Neural progenitor cell (in vitro differentiated cells): ENCODE measurements around the gene PC. TPM values are rescaled to one million over a fixed set of nuclear protein-coding genes. Genes with fewer than 3 reads are reported as not detected.

Experiments
- DNase-seq: peaks from one replicate; pipeline ENCODE4 v3.0.0-alpha.2; 2016; ENCODE audit warnings: low spot score
- H2AFZ ChIP-seq: fragments of 200-600 bp; sonication (generic); replicated peaks from 2 replicates; pipeline ENCODE4 v1.6.1; 2016; ENCODE audit warnings: antibody characterized with exemption
- H3F3A ChIP-seq: fragments of 200-600 bp; sonication (generic); 2 replicates; pipeline ENCODE4 v1.6.1; 2016; ENCODE audit warnings: antibody characterized with exemption, low read depth
- H3K27ac ChIP-seq: fragments of 200-600 bp; sonication (generic); 2 replicates; pipeline ENCODE4 v1.5.1; 2016; ENCODE audit warnings: mild to moderate bottlenecking
- H3K27me3 ChIP-seq: fragments of 200-600 bp; sonication (generic); 2 replicates; pipeline ENCODE4 v1.6.1; 2016; ENCODE audit warnings: mild to moderate bottlenecking, moderate library complexity
- H3K36me3 ChIP-seq: fragments of 200-600 bp; sonication (generic); 2 replicates; pipeline ENCODE4 v1.5.1; 2016
- H3K4me1 ChIP-seq: fragments of 200-600 bp; sonication (generic); 2 replicates; pipeline ENCODE4 v1.6.1; 2016; ENCODE audit warnings: mixed run types
- H3K4me2 ChIP-seq: fragments of 200-600 bp; sonication (generic); 2 replicates; pipeline ENCODE4 v1.6.1; 2016
- H3K4me3 ChIP-seq: fragments of 200-600 bp; sonication (generic); 2 replicates; pipeline ENCODE4 v1.5.1; 2016
- H3K79me2 ChIP-seq: fragments of 200-600 bp; sonication (generic); 2 replicates; pipeline ENCODE4 v1.6.1; 2016; ENCODE audit warnings: low read depth
- H3K9ac ChIP-seq: fragments of 200-600 bp; sonication (generic); 2 replicates; pipeline ENCODE4 v1.6.1; 2016
- H3K9me3 ChIP-seq: fragments of 200-600 bp; sonication (generic); 2 replicates; pipeline ENCODE4 v1.5.1; 2016; ENCODE audit warnings: low read depth
- H4K20me1 ChIP-seq: fragments of 200-600 bp; sonication (generic); 2 replicates; pipeline ENCODE4 v1.6.1; 2016; ENCODE audit warnings: low read depth
- H3K27ac Mint-ChIP-seq: 3 replicates; pipeline ENCODE4 v1.8.0; 2021; ENCODE audit warnings: mixed read lengths
- H3K27me3 Mint-ChIP-seq: 2 replicates; pipeline ENCODE4 v1.8.0; 2022; ENCODE audit warnings: low read depth, mild to moderate bottlenecking, inconsistent platforms, moderate library complexity, mixed read lengths; ENCODE audit not compliant: insufficient read depth
- H3K36me3 Mint-ChIP-seq: 3 replicates; pipeline ENCODE4 v1.8.0; 2021; ENCODE audit warnings: mixed read lengths
- H3K4me1 Mint-ChIP-seq: 3 replicates; pipeline ENCODE4 v1.8.0; 2021; ENCODE audit warnings: mixed read lengths
- H3K4me3 Mint-ChIP-seq: 3 replicates; pipeline ENCODE4 v1.8.0; 2021; ENCODE audit warnings: mild to moderate bottlenecking, moderate library complexity, mixed read lengths
- H3K9me3 Mint-ChIP-seq: 3 replicates; pipeline ENCODE4 v1.8.0; 2020; ENCODE audit warnings: mixed read lengths
- EZH2 ChIP-seq: fragments of 200-600 bp; sonication (generic); IDR thresholded peaks from 2 replicates; pipeline ENCODE4 v1.6.1; 2017; ENCODE audit warnings: antibody characterized with exemption, mild to moderate bottlenecking, moderate library complexity
- EZH2phosphoT487 ChIP-seq: fragments of 200-600 bp; sonication (generic); IDR thresholded peaks from 2 replicates; pipeline ENCODE4 v1.6.1; 2017; ENCODE audit warnings: antibody characterized with exemption
- total RNA-seq: library from RNA; depleted of rRNA; stranded (reverse); fragments of >200 nt; gene quantifications from 2 replicates; pipeline ENCODE4 v1.2.3, GENCODE V29; 2015; ENCODE audit warnings: low replicate concordance
- TF ChIP-seq, protein P1 (sequence below): fragments of 200-600 bp; sonication (generic); IDR thresholded peaks from 2 replicates; pipeline ENCODE4 v1.5.1; 2017; ENCODE audit warnings: antibody characterized with exemption, mild to moderate bottlenecking

The PC gene
- total RNA-seq, 1 donor from 2014 or later: 11.4 TPM

GRCh38 chr11:66882561-66883015 is 75.6 kb downstream of the PC start:
- Mint-ChIP-seq H3K9me3 (no peaks in the 10 kb centered on the region), H3K27me3 (peaks cover 5% of the 10 kb centered on the region), H3K4me1 (peaks cover 52% of the 10 kb centered on the region), H3K4me3 (peak overlapping the region; percentile 67), H3K36me3 (no peaks in the 10 kb centered on the region), H3K27ac (peak overlapping the region; percentile 85)
- H3K27me3 ChIP-seq: no peaks in the 10 kb centered on the region
- peaks cover 9% of the 10 kb centered on the region for H3F3A ChIP-seq
- H3K79me2 ChIP-seq: no peaks in the 10 kb centered on the region
- peak overlapping the region; percentile 26 for H3K4me2 ChIP-seq
- H3K9ac ChIP-seq: no peak overlapping the region
- H3K4me1 ChIP-seq: peaks cover 23% of the 10 kb centered on the region
- DNase-seq: no peak
- H3K9me3 ChIP-seq: no peaks in the 10 kb centered on the region
- H2AFZ ChIP-seq: no peak overlapping the region
- TF ChIP-seq, protein P1, sequence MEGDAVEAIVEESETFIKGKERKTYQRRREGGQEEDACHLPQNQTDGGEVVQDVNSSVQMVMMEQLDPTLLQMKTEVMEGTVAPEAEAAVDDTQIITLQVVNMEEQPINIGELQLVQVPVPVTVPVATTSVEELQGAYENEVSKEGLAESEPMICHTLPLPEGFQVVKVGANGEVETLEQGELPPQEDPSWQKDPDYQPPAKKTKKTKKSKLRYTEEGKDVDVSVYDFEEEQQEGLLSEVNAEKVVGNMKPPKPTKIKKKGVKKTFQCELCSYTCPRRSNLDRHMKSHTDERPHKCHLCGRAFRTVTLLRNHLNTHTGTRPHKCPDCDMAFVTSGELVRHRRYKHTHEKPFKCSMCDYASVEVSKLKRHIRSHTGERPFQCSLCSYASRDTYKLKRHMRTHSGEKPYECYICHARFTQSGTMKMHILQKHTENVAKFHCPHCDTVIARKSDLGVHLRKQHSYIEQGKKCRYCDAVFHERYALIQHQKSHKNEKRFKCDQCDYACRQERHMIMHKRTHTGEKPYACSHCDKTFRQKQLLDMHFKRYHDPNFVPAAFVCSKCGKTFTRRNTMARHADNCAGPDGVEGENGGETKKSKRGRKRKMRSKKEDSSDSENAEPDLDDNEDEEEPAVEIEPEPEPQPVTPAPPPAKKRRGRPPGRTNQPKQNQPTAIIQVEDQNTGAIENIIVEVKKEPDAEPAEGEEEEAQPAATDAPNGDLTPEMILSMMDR: no peak
- TF ChIP-seq EZH2 (no peak), EZH2phosphoT487 (no peak)
- peak overlapping the region; percentile 29 for H3K27ac ChIP-seq
- H3K4me3 ChIP-seq: no peak overlapping the region
- no peaks in the 10 kb centered on the region for H4K20me1 ChIP-seq
- no peaks in the 10 kb centered on the region for H3K36me3 ChIP-seq

DNA sequence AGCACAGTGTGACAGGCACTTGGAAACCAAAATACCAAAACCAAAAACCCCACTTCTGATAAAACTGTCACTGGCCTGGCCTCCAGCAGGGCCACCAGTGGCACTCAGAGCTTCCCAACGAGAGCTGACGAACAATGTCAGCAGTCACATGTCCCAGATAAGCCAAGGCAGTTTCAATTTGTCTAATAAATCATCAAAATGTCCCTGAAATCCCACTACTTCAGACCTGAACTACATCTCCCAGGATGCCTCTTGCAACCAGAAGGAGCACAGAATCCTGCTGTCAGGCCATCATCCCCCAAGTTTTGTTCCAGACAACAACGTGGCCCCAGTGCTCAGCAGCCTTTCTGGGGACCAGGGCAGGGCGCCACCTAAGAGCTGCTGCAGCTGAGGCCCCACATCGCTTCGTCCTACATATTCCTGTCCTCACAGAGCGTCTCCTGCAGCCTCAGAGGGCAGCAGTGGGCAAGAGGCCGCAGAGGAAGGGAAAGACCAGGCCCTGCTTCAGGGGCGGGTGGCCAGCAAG is 76.2 kb downstream of the PC start:
- H3K27me3 ChIP-seq: no peaks in the 10 kb centered on the region
- no peak for DNase-seq
- peak overlapping the region; percentile 29 for H3K27ac ChIP-seq
- no peak overlapping the region for H3K4me3 ChIP-seq
- Mint-ChIP-seq H3K9me3 (no peaks in the 10 kb centered on the region), H3K27ac (peak overlapping the region; percentile 85), H3K27me3 (peaks cover 5% of the 10 kb centered on the region), H3K4me1 (peaks cover 52% of the 10 kb centered on the region), H3K36me3 (no peaks in the 10 kb centered on the region), H3K4me3 (peak overlapping the region; percentile 17)
- peaks cover 23% of the 10 kb centered on the region for H3K4me1 ChIP-seq
- no peak overlapping the region for H2AFZ ChIP-seq
- peaks cover 9% of the 10 kb centered on the region for H3F3A ChIP-seq
- no peaks in the 10 kb centered on the region for H3K79me2 ChIP-seq
- no peaks in the 10 kb centered on the region for H3K9me3 ChIP-seq
- no peak for TF ChIP-seq EZH2
- TF ChIP-seq, protein P1: no peak
- TF ChIP-seq EZH2phosphoT487: no peak
- H4K20me1 ChIP-seq: no peaks in the 10 kb centered on the region
- no peaks in the 10 kb centered on the region for H3K36me3 ChIP-seq
- no peak overlapping the region for H3K9ac ChIP-seq
- H3K4me2 ChIP-seq: no peak overlapping the region

DNA sequence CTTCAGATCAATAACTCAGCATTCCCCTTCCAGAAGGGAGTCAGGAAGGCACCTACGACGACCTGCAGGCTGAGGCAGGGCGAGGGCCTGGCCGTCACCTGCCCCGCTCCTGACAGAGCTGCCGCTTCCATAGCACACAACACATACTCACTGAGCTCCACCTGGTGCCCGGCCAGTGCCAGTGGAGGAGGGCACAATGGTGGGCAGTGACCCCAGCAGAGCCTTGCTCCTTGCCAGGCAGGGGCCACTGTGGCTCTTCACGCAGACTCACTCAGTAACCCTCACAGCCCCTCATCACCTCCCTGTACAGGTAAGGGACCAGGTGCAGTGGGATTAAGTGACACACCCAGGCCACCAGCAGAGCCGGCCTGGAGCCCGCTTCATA is 76.7 kb downstream of the PC start:
- H3K9ac ChIP-seq: no peak overlapping the region
- Mint-ChIP-seq H3K27me3 (peaks cover 5% of the 10 kb centered on the region), H3K4me1 (peaks cover 54% of the 10 kb centered on the region), H3K36me3 (no peaks in the 10 kb centered on the region), H3K27ac (no peak overlapping the region), H3K4me3 (no peak overlapping the region), H3K9me3 (no peaks in the 10 kb centered on the region)
- no peaks in the 10 kb centered on the region for H3K27me3 ChIP-seq
- no peak overlapping the region for H3K27ac ChIP-seq
- H3K4me2 ChIP-seq: no peak overlapping the region
- no peaks in the 10 kb centered on the region for H3K36me3 ChIP-seq
- no peak overlapping the region for H3K4me3 ChIP-seq
- no peaks in the 10 kb centered on the region for H3K9me3 ChIP-seq
- DNase-seq: no peak
- no peaks in the 10 kb centered on the region for H4K20me1 ChIP-seq
- no peak for TF ChIP-seq EZH2
- TF ChIP-seq, protein P1: no peak
- no peak for TF ChIP-seq EZH2phosphoT487
- H3K79me2 ChIP-seq: no peaks in the 10 kb centered on the region
- H2AFZ ChIP-seq: no peak overlapping the region
- peaks cover 27% of the 10 kb centered on the region for H3K4me1 ChIP-seq
- peaks cover 9% of the 10 kb centered on the region for H3F3A ChIP-seq
